HEK293 (cell line): ENCODE results near the gene TMEM119.
A peak's percentile ranks its signal among the peaks of the same experiment; 100 is the strongest.

Experiments
- EGR2 ChIP-seq: fragments of 450-650 bp; formaldehyde crosslinking; IDR thresholded peaks from 2 replicates; pipeline ENCODE4 v1.5.1; 2016; ENCODE audit warnings: low read depth, missing biosample characterization, missing genetic modification characterization
- GLIS1 ChIP-seq: fragments of 450-650 bp; formaldehyde crosslinking; IDR thresholded peaks from 2 replicates; pipeline ENCODE4 v1.5.1; 2016; ENCODE audit warnings: missing biosample characterization, missing genetic modification characterization
- HOXA7 ChIP-seq: sonication (generic); formaldehyde crosslinking; IDR thresholded peaks from 2 replicates; pipeline ENCODE4 v1.8.1; 2022; ENCODE audit warnings: missing genetic modification reagents, borderline replicate concordance
- HOXD13 ChIP-seq: sonication (generic); formaldehyde crosslinking; IDR thresholded peaks from 2 replicates; pipeline ENCODE4 v1.8.0; 2022; ENCODE audit warnings: missing genetic modification reagents, borderline replicate concordance
- MZF1 ChIP-seq: fragments of 450-650 bp; formaldehyde crosslinking; IDR thresholded peaks from 2 replicates; pipeline ENCODE4 v1.5.1; 2017; ENCODE audit warnings: missing biosample characterization, missing genetic modification characterization, borderline replicate concordance
- OSR2 ChIP-seq: fragments of 450-650 bp; formaldehyde crosslinking; IDR thresholded peaks from 2 replicates; pipeline ENCODE4 v1.5.1; 2016; ENCODE audit warnings: missing biosample characterization, missing genetic modification characterization
- SALL2 ChIP-seq: fragments of 450-650 bp; formaldehyde crosslinking; IDR thresholded peaks from 2 replicates; pipeline ENCODE4 v1.5.0; 2017; ENCODE audit warnings: missing biosample characterization, mild to moderate bottlenecking, missing genetic modification characterization, borderline replicate concordance
- YY2 ChIP-seq: fragments of 450-650 bp; formaldehyde crosslinking; IDR thresholded peaks from 2 replicates; pipeline ENCODE4 v1.5.1; 2016; ENCODE audit warnings: missing biosample characterization, missing genetic modification characterization
- ZBTB17 ChIP-seq: fragments of 450-650 bp; formaldehyde crosslinking; IDR thresholded peaks from 2 replicates; pipeline ENCODE4 v1.5.1; 2016; ENCODE audit warnings: missing biosample characterization, missing genetic modification characterization
- ZNF121 ChIP-seq: fragments of 450-650 bp; formaldehyde crosslinking; IDR thresholded peaks from 2 replicates; pipeline ENCODE4 v1.5.1; 2016; ENCODE audit warnings: missing biosample characterization, missing genetic modification characterization
- ZNF174 ChIP-seq: fragments of 450-650 bp; formaldehyde crosslinking; IDR thresholded peaks from 2 replicates; pipeline ENCODE4 v1.5.0; 2017; ENCODE audit warnings: missing biosample characterization, mild to moderate bottlenecking, missing genetic modification characterization
- ZNF19 ChIP-seq: fragments of 450-650 bp; formaldehyde crosslinking; IDR thresholded peaks from 2 replicates; pipeline ENCODE4; 2016; ENCODE audit warnings: missing biosample characterization, missing genetic modification characterization, low read depth
- ZNF223 ChIP-seq: fragments of 450-650 bp; formaldehyde crosslinking; IDR thresholded peaks from 2 replicates; pipeline ENCODE4 v1.5.1; 2016; ENCODE audit warnings: missing biosample characterization, missing genetic modification characterization
- ZNF23 ChIP-seq: fragments of 450-650 bp; formaldehyde crosslinking; IDR thresholded peaks from 2 replicates; pipeline ENCODE4 v1.5.1; 2016; ENCODE audit warnings: missing biosample characterization, missing genetic modification characterization, borderline replicate concordance
- ZNF24 ChIP-seq: fragments of 450-650 bp; formaldehyde crosslinking; IDR thresholded peaks from 2 replicates; pipeline ENCODE4 v1.5.1; 2016; ENCODE audit warnings: missing biosample characterization, missing genetic modification characterization
- ZNF544 ChIP-seq: fragments of 450-650 bp; formaldehyde crosslinking; IDR thresholded peaks from 2 replicates; pipeline ENCODE4 v1.5.0; 2017; ENCODE audit warnings: missing biosample characterization, missing genetic modification characterization
- ZNF600 ChIP-seq: fragments of 450-650 bp; formaldehyde crosslinking; IDR thresholded peaks from 2 replicates; pipeline ENCODE4 v1.5.1; 2016; ENCODE audit warnings: missing biosample characterization, missing genetic modification characterization
- ZNF629 ChIP-seq: fragments of 450-650 bp; formaldehyde crosslinking; IDR thresholded peaks from 2 replicates; pipeline ENCODE4 v1.5.1; 2017; ENCODE audit warnings: missing biosample characterization, missing genetic modification characterization
- ZNF677 ChIP-seq: fragments of 450-650 bp; IDR thresholded peaks from 2 replicates; pipeline ENCODE4 v1.5.0; 2018; ENCODE audit warnings: missing biosample characterization, mild to moderate bottlenecking, missing genetic modification characterization, moderate library complexity
- ZNF776 ChIP-seq: fragments of 450-650 bp; formaldehyde crosslinking; IDR thresholded peaks from 2 replicates; pipeline ENCODE4 v1.5.0; 2017; ENCODE audit warnings: missing biosample characterization, missing genetic modification characterization, borderline replicate concordance
- ZSCAN23 ChIP-seq: fragments of 450-650 bp; formaldehyde crosslinking; IDR thresholded peaks from 2 replicates; pipeline ENCODE4 v1.5.1; 2016; ENCODE audit warnings: missing biosample characterization, missing genetic modification characterization
- TF ChIP-seq, protein P1 (sequence below): fragments of 450-650 bp; formaldehyde crosslinking; optimal IDR thresholded peaks from 2 replicates; pipeline ENCODE3; 2016; ENCODE audit warnings: missing biosample characterization, mild to moderate bottlenecking, missing genetic modification characterization
- TF ChIP-seq, protein P2 (sequence below): fragments of 450-650 bp; formaldehyde crosslinking; IDR thresholded peaks from 2 replicates; pipeline ENCODE4 v1.5.0; 2017; ENCODE audit warnings: missing biosample characterization, missing genetic modification characterization, borderline replicate concordance
- TF ChIP-seq, protein P3 (sequence below): fragments of 450-650 bp; formaldehyde crosslinking; IDR thresholded peaks from 2 replicates; pipeline ENCODE4 v1.5.1; 2016; ENCODE audit warnings: missing biosample characterization, missing genetic modification characterization
- TF ChIP-seq, protein P4 (sequence below): fragments of 450-650 bp; formaldehyde crosslinking; IDR thresholded peaks from 2 replicates; pipeline ENCODE4 v1.5.1; 2016; ENCODE audit warnings: missing biosample characterization, missing genetic modification characterization
- TF ChIP-seq, protein P5 (sequence below): fragments of 450-650 bp; formaldehyde crosslinking; IDR thresholded peaks from 2 replicates; pipeline ENCODE4 v1.5.1; 2016; ENCODE audit warnings: missing biosample characterization, missing genetic modification characterization
- TF ChIP-seq, protein P6 (sequence below): fragments of 450-650 bp; formaldehyde crosslinking; IDR thresholded peaks from 2 replicates; pipeline ENCODE4 v1.5.1; 2016; ENCODE audit warnings: missing biosample characterization, missing genetic modification characterization
- TF ChIP-seq, protein P7 (sequence below): fragments of 450-650 bp; formaldehyde crosslinking; IDR thresholded peaks from 2 replicates; pipeline ENCODE4 v1.5.1; 2016; ENCODE audit warnings: missing biosample characterization, missing genetic modification characterization
- TF ChIP-seq, protein P8 (sequence below): fragments of 450-650 bp; formaldehyde crosslinking; IDR thresholded peaks from 2 replicates; pipeline ENCODE4 v1.5.1; 2017; ENCODE audit warnings: missing biosample characterization, missing genetic modification characterization

Gene TMEM119

DNA sequence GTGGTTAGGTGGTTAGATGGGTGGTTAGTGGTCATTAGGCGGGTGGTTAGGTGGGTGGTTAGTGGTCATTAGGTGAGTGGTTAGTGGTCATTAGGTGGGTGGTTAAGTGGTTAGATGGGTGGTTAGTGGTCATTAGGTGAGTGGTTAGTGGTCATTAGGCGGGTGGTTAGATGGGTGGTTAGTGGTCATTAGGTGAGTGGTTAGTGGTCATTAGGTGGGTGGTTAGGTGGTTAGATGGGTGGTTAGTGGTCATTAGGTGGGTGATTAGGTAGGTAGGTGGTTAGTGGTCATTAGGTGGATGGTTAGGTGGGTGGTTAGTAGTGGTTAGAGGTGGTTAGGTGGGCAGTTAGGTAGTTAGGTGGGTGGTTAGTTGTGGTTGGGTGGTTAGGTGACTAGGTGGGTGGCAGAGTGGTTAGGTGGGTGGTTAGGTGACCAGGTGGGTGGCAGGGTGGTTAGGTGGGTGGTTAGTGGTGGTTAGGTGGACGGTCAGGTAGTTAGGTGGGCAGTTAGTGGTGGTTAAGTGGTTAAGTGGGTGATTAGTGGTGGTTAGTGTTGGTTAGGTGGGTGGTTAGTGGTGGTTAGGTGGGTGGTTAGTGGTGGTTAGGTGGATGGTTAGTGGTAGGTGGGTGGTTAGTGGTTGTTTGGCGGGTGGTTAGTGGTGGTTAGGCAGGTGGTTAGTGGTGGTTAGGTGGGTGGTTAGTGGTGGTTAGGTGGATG lies 8.0 kb upstream of the TMEM119 start (continued):
- no peak for TF ChIP-seq OSR2 (tag by site-specific recombination)
- TF ChIP-seq ZNF677 (tag by site-specific recombination): no peak
- no peak for TF ChIP-seq HOXD13 (CRISPR knock-in tag)
- TF ChIP-seq, protein P1, sequence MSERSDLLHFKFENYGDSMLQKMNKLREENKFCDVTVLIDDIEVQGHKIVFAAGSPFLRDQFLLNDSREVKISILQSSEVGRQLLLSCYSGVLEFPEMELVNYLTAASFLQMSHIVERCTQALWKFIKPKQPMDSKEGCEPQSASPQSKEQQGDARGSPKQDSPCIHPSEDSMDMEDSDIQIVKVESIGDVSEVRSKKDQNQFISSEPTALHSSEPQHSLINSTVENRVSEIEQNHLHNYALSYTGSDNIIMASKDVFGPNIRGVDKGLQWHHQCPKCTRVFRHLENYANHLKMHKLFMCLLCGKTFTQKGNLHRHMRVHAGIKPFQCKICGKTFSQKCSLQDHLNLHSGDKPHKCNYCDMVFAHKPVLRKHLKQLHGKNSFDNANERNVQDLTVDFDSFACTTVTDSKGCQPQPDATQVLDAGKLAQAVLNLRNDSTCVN (tag by site-specific recombination): peak; percentile 15
- no peak for TF ChIP-seq ZNF121 (tag by site-specific recombination)
- no peak for TF ChIP-seq ZNF19 (tag by site-specific recombination)
- peak; percentile 99 for TF ChIP-seq EGR2 (tag by site-specific recombination)
- TF ChIP-seq YY2 (tag by site-specific recombination): no peak
- TF ChIP-seq ZNF174 (tag by site-specific recombination): no peak
- TF ChIP-seq ZBTB17 (tag by site-specific recombination): no peak
- TF ChIP-seq, protein P2, sequence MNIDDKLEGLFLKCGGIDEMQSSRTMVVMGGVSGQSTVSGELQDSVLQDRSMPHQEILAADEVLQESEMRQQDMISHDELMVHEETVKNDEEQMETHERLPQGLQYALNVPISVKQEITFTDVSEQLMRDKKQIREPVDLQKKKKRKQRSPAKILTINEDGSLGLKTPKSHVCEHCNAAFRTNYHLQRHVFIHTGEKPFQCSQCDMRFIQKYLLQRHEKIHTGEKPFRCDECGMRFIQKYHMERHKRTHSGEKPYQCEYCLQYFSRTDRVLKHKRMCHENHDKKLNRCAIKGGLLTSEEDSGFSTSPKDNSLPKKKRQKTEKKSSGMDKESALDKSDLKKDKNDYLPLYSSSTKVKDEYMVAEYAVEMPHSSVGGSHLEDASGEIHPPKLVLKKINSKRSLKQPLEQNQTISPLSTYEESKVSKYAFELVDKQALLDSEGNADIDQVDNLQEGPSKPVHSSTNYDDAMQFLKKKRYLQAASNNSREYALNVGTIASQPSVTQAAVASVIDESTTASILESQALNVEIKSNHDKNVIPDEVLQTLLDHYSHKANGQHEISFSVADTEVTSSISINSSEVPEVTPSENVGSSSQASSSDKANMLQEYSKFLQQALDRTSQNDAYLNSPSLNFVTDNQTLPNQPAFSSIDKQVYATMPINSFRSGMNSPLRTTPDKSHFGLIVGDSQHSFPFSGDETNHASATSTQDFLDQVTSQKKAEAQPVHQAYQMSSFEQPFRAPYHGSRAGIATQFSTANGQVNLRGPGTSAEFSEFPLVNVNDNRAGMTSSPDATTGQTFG (tag by site-specific recombination): no peak
- no peak for TF ChIP-seq ZNF600
- TF ChIP-seq, protein P3, sequence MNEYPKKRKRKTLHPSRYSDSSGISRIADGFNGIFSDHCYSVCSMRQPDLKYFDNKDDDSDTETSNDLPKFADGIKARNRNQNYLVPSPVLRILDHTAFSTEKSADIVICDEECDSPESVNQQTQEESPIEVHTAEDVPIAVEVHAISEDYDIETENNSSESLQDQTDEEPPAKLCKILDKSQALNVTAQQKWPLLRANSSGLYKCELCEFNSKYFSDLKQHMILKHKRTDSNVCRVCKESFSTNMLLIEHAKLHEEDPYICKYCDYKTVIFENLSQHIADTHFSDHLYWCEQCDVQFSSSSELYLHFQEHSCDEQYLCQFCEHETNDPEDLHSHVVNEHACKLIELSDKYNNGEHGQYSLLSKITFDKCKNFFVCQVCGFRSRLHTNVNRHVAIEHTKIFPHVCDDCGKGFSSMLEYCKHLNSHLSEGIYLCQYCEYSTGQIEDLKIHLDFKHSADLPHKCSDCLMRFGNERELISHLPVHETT: no peak
- no peak for TF ChIP-seq GLIS1 (tag by site-specific recombination)
- TF ChIP-seq ZNF776 (tag by site-specific recombination): 0 out of 2 replicates have a peak, but pooled peaks have one; percentile 41
- TF ChIP-seq ZNF629 (tag by site-specific recombination): no peak
- TF ChIP-seq, protein P4, sequence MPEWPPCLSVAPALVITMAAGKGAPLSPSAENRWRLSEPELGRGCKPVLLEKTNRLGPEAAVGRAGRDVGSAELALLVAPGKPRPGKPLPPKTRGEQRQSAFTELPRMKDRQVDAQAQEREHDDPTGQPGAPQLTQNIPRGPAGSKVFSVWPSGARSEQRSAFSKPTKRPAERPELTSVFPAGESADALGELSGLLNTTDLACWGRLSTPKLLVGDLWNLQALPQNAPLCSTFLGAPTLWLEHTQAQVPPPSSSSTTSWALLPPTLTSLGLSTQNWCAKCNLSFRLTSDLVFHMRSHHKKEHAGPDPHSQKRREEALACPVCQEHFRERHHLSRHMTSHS (tag by site-specific recombination): no peak
- no peak for TF ChIP-seq ZNF24
- TF ChIP-seq ZNF23 (tag by site-specific recombination): no peak
- no peak for TF ChIP-seq MZF1 (tag by site-specific recombination)
- TF ChIP-seq, protein P5, sequence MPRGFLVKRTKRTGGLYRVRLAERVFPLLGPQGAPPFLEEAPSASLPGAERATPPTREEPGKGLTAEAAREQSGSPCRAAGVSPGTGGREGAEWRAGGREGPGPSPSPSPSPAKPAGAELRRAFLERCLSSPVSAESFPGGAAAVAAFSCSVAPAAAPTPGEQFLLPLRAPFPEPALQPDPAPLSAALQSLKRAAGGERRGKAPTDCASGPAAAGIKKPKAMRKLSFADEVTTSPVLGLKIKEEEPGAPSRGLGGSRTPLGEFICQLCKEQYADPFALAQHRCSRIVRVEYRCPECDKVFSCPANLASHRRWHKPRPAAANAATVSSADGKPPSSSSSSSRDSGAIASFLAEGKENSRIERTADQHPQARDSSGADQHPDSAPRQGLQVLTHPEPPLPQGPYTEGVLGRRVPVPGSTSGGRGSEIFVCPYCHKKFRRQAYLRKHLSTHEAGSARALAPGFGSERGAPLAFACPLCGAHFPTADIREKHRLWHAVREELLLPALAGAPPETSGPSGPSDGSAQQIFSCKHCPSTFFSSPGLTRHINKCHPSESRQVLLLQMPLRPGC (tag by site-specific recombination): no peak
- TF ChIP-seq HOXA7 (CRISPR knock-in tag): no peak
- no peak for TF ChIP-seq SALL2
- TF ChIP-seq, protein P6, sequence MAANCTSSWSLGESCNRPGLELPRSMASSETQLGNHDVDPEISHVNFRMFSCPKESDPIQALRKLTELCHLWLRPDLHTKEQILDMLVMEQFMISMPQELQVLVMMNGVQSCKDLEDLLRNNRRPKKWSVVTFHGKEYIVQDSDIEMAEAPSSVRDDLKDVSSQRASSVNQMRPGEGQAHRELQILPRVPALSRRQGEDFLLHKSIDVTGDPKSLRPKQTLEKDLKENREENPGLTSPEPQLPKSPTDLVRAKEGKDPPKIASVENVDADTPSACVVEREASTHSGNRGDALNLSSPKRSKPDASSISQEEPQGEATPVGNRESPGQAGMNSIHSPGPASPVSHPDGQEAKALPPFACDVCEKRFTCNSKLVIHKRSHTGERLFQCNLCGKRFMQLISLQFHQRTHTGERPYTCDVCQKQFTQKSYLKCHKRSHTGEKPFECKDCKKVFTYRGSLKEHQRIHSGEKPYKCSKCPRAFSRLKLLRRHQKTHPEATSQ (tag by site-specific recombination): no peak
- TF ChIP-seq ZSCAN23: no peak
- TF ChIP-seq, protein P7, sequence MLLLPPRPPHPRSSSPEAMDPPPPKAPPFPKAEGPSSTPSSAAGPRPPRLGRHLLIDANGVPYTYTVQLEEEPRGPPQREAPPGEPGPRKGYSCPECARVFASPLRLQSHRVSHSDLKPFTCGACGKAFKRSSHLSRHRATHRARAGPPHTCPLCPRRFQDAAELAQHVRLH (tag by site-specific recombination): no peak
- TF ChIP-seq ZNF223 (tag by site-specific recombination): no peak
- TF ChIP-seq ZNF544: no peak
- TF ChIP-seq, protein P8, sequence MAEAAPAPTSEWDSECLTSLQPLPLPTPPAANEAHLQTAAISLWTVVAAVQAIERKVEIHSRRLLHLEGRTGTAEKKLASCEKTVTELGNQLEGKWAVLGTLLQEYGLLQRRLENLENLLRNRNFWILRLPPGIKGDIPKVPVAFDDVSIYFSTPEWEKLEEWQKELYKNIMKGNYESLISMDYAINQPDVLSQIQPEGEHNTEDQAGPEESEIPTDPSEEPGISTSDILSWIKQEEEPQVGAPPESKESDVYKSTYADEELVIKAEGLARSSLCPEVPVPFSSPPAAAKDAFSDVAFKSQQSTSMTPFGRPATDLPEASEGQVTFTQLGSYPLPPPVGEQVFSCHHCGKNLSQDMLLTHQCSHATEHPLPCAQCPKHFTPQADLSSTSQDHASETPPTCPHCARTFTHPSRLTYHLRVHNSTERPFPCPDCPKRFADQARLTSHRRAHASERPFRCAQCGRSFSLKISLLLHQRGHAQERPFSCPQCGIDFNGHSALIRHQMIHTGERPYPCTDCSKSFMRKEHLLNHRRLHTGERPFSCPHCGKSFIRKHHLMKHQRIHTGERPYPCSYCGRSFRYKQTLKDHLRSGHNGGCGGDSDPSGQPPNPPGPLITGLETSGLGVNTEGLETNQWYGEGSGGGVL: peak; percentile 17; the same call in 1 of the 2 replicates
